B cell (primary cell): ENCODE measurements around the gene FSTL5. TPM values are rescaled to one million over a fixed set of nuclear protein-coding genes. Genes with fewer than 3 reads are reported as not detected.

Source experiments
- ATAC-seq: fragments of 200-7000 bp; cut with Tn5 transposase; one replicate; pipeline ENCODE4 v1.10.0; 2021; ENCODE audit warnings: low read depth, mild to moderate bottlenecking, moderate number of reproducible peaks, moderate library complexity
- CTCF ChIA-PET: fragments of 350-600 bp; sonication (Branson Sonifier 250); formaldehyde crosslinking; loops from one replicate; lab custom pipeline; 2021; ENCODE audit warnings: antibody characterized with exemption, inconsistent platforms; lab: Charles Lee
- POLR2A ChIA-PET: fragments of 350-600 bp; sonication (Branson Sonifier 250); formaldehyde crosslinking; loops from one replicate; lab custom pipeline; 2021; ENCODE audit warnings: antibody characterized with exemption; lab: Charles Lee
- DNase-seq: peaks from one replicate; pipeline ENCODE4 v3.0.0; 2013
- H2AFZ ChIP-seq: 2 replicates; pipeline ENCODE4 v1.6.1; 2012; ENCODE audit warnings: mild to moderate bottlenecking, low read depth, low read length; ENCODE audit not compliant: insufficient read depth, poor library complexity, severe bottlenecking
- H3K27ac ChIP-seq, 2 donors: 1 replicate in 1 of 2; 2 replicates in 1 of 2; pipeline ENCODE4 v1.5.1; 2012 to 2013; ENCODE audit warnings: low read length in 2 of 2, mild to moderate bottlenecking in 2 of 2, moderate library complexity in 1 of 2
- H3K27me3 ChIP-seq, 4 experiments: fragments of 200-600 bp in 1 of 4; sonication (generic) in 1 of 4; replicated peaks in 1 of 4; 1 replicate in 2 of 4; 2 replicates in 2 of 4; pipeline versions ENCODE4 v1.6.1 to v1.7.0; 2013 to 2016; ENCODE audit warnings: low read length in 3 of 4, mild to moderate bottlenecking in 2 of 4, mixed read lengths in 1 of 4, moderate library complexity in 1 of 4; ENCODE audit not compliant: insufficient read depth in 4 of 4, control insufficient read depth in 3 of 4; ENCODE audit errors: control extremely low read depth in 1 of 4
- H3K36me3 ChIP-seq, 2 experiments: replicated peaks in 1 of 2; 1 replicate in 1 of 2; 2 replicates in 1 of 2; pipeline versions ENCODE4 v1.6.1 to v1.7.1; 2013; ENCODE audit warnings: low read length in 1 of 2; ENCODE audit not compliant: insufficient read depth in 2 of 2, control insufficient read depth in 1 of 2; ENCODE audit errors: control extremely low read depth in 1 of 2, extremely low read depth in 1 of 2
- H3K4me1 ChIP-seq, 2 donors: fragments of 200-600 bp in 1 of 2; sonication (generic) in 1 of 2; 1 replicate in 1 of 2; 2 replicates in 1 of 2; pipeline versions ENCODE4 v1.5.1 to v1.6.1; 2013 to 2017; ENCODE audit warnings: low read length in 2 of 2; ENCODE audit not compliant: control insufficient read depth in 2 of 2, insufficient read depth in 2 of 2
- H3K4me2 ChIP-seq: replicated peaks from 2 replicates; pipeline ENCODE3; 2012; ENCODE audit warnings: mild to moderate bottlenecking, low read depth, low read length; ENCODE audit not compliant: poor library complexity, severe bottlenecking
- H3K4me3 ChIP-seq, 5 experiments: fragments of 200-600 bp in 1 of 5; sonication (generic) in 1 of 5; 1 replicate in 3 of 5; 2 replicates in 2 of 5; pipeline versions ENCODE4 v1.5.1 to v1.7.0; 2011 to 2016; ENCODE audit warnings: low read length in 4 of 5, mild to moderate bottlenecking in 4 of 5, low read depth in 2 of 5, control low read depth in 1 of 5, moderate library complexity in 1 of 5; ENCODE audit not compliant: insufficient read depth in 1 of 5; ENCODE audit errors: control extremely low read depth in 1 of 5, extremely low read depth in 1 of 5
- H3K79me2 ChIP-seq: fragments of 200-600 bp; sonication (generic); one replicate; pipeline ENCODE4 v1.6.0; 2016; ENCODE audit warnings: low read length; ENCODE audit not compliant: control insufficient read depth, insufficient read depth
- H3K9ac ChIP-seq: fragments of 200-600 bp; sonication (generic); 2 replicates; pipeline ENCODE4 v1.6.1; 2017; ENCODE audit warnings: mild to moderate bottlenecking, low read length, moderate library complexity
- H3K9me3 ChIP-seq, 3 donors: one replicate each; pipeline versions ENCODE4 v1.6.1 to v1.7.1; 2013; ENCODE audit warnings: low read length in 2 of 3; ENCODE audit not compliant: control insufficient read depth in 2 of 3, insufficient read depth in 1 of 3; ENCODE audit errors: control extremely low read depth in 1 of 3
- H4K20me1 ChIP-seq: 2 replicates; pipeline ENCODE4 v1.6.0; 2012; ENCODE audit warnings: mild to moderate bottlenecking, low read length; ENCODE audit not compliant: insufficient read depth, control insufficient read depth, poor library complexity, severe bottlenecking
- H3K27ac Mint-ChIP-seq: one replicate; pipeline ENCODE4 v1.8.0; 2021; ENCODE audit warnings: mixed read lengths
- H3K27me3 Mint-ChIP-seq: one replicate; pipeline ENCODE4 v1.8.0; 2021; ENCODE audit warnings: mixed read lengths
- H3K4me1 Mint-ChIP-seq: one replicate; pipeline ENCODE4 v1.8.0; 2021; ENCODE audit warnings: mixed read lengths
- H3K4me3 Mint-ChIP-seq: one replicate; pipeline ENCODE4 v1.8.0; 2021; ENCODE audit warnings: mixed read lengths
- H3K9me3 Mint-ChIP-seq: one replicate; pipeline ENCODE4 v1.8.0; 2022; ENCODE audit warnings: mixed read lengths; ENCODE audit not compliant: insufficient read depth
- CTCF ChIP-seq: fragments of 200-600 bp; IDR thresholded peaks from one replicate; pipeline ENCODE4 v1.8.0; 2022; ENCODE audit warnings: antibody characterized with exemption, mild to moderate bottlenecking
- EZH2 ChIP-seq: IDR thresholded peaks from 2 replicates; pipeline ENCODE4 v1.6.1; 2012; ENCODE audit warnings: borderline replicate concordance, low read depth, mild to moderate bottlenecking, moderate library complexity, low read length; ENCODE audit not compliant: insufficient read depth, poor library complexity, severe bottlenecking
- WGBS: methylation state at CpG from one replicate; pipeline ENCODE4 v1.1.5; 2013; ENCODE audit warnings: missing lambda C conversion rate; ENCODE audit not compliant: insufficient coverage; 5-methylcytosine and 5-hydroxymethylcytosine counted together
- intact Hi-C: fragments of 100-400 bp; cut with micrococcal nuclease; formaldehyde crosslinking; loops from one replicate; pipeline ENCODE4 v1.10.0; 2022
- polyA plus RNA-seq: library from polyadenylated mRNA; depleted of rRNA; stranded (reverse); fragments of >200 nt; gene quantifications from 2 replicates; pipeline ENCODE4 v1.2.3, GENCODE V29; 2012
- total RNA-seq, 2 donors: library from RNA; stranded (reverse); fragments of 120-200 nt in 1 of 2; gene quantifications; 1 replicate in 1 of 2; 2 replicates in 1 of 2; pipeline versions ENCODE4 v1.2.3 to v1.2.4, GENCODE V29; 2013 to 2022

Gene FSTL5
- total and polyA plus RNA-seq, 2 donors (not counting 1 experiment from before 2014, with no cell fraction given) = not detected

GRCh38 chr4:161992317-161992716 is 171.5 kb downstream of the FSTL5 start:
- intact Hi-C loops = no loop called here
- Histone ChIP-seq H3K4me3 (no peak overlapping the region), H3K27ac (no peak overlapping the region), H3K27me3 (no peaks in the 10 kb centered on the region), H4K20me1 (no peaks in the 10 kb centered on the region), H3K9ac (no peak overlapping the region), H3K36me3 (no peaks in the 10 kb centered on the region), H2AFZ (no peak overlapping the region), H3K4me2 (no peak overlapping the region), H3K9me3 (peaks cover 0 to 2% (median 0%) of the 10 kb centered on the region in 3 donors), H3K79me2 (no peaks in the 10 kb centered on the region), H3K4me1 (no peaks in the 10 kb centered on the region)
- ATAC-seq (no peak), DNase-seq (no peak)
- Mint-ChIP-seq H3K4me1 (no peaks in the 10 kb centered on the region), H3K4me3 (no peak overlapping the region), H3K9me3 (no peaks in the 10 kb centered on the region), H3K27ac (no peak overlapping the region), H3K27me3 (no peaks in the 10 kb centered on the region)
- CTCF ChIA-PET = no interaction called here
- POLR2A ChIA-PET = no interaction called here
- TF ChIP-seq EZH2 = no peak
- no peak for TF ChIP-seq CTCF
- 100% methylated on average over 1 of the region's 7 CpGs for WGBS

- H3K9me3 Mint-ChIP-seq = peaks cover 3% of the 10 kb centered on the region
- TF ChIP-seq CTCF = no peak
- TF ChIP-seq EZH2 = no peak
- 85% methylated on average over 5 of the region's 5 CpGs for WGBS
- Histone ChIP-seq H3K79me2 (no peaks in the 10 kb centered on the region), H3K4me3 (no peak overlapping the region), H3K4me1 (no peaks in the 10 kb centered on the region), H4K20me1 (no peaks in the 10 kb centered on the region), H3K36me3 (no peaks in the 10 kb centered on the region), H2AFZ (no peak overlapping the region), H3K27ac (no peak overlapping the region), H3K27me3 (no peaks in the 10 kb centered on the region), H3K9ac (no peak overlapping the region), H3K9me3 (peaks cover 0 to 2% (median 0%) of the 10 kb centered on the region in 3 donors), H3K4me2 (no peak overlapping the region)
- H3K27ac Mint-ChIP-seq = no peak overlapping the region
- no peaks in the 10 kb centered on the region for H3K27me3 Mint-ChIP-seq
- H3K4me3 Mint-ChIP-seq = no peak overlapping the region
- no peaks in the 10 kb centered on the region for H3K4me1 Mint-ChIP-seq
- intact Hi-C loops = no loop called here
- ATAC-seq = no peak
- CTCF ChIA-PET = no interaction called here
- DNase-seq = no peak
- POLR2A ChIA-PET = no interaction called here
Observed at GRCh38 chr4:161991811-161992210, 172.0 kb downstream of the FSTL5 start.
